K562 (cell line): ENCODE data around the gene TBX3. TPM values are rescaled to one million over a fixed set of nuclear protein-coding genes. Genes with fewer than 3 reads are reported as not detected.

ENCODE experiments used
- ATAC-seq: fragments of 200-7000 bp; cut with Tn5 transposase; 3 replicates; pipeline ENCODE4 v1.9.1; 2020; ENCODE audit warnings: moderate library complexity
- BruUV-seq: library from RNA; stranded (reverse); fragments of 400-500 nt; replicated peaks from 2 replicates; lab custom pipeline; 2021; lab: Mats Ljungman, UMichigan
- CTCF ChIA-PET: fragments of 300-600 bp; formaldehyde crosslinking; extraction: SDS; loops from one replicate; lab custom pipeline; 2021; ENCODE audit warnings: low intra/inter-chr PET ratio; lab: Yijun Ruan, JAX
- POLR2A ChIA-PET: fragments of 300-600, 350-650 bp; sonication (Branson Sonifier 250); formaldehyde crosslinking; extraction: SDS; loops from one replicate; lab custom pipeline; 2021; ENCODE audit warnings: antibody characterized with exemption, inconsistent platforms; lab: Yijun Ruan, JAX
- DNase-seq, 4 experiments: peaks; one replicate each; pipeline versions ENCODE4 v3.0.0 to v3.0.0-alpha.2; 2011 to 2018; ENCODE audit warnings: low spot score in 3 of 4, mixed read lengths in 3 of 4; ENCODE audit errors: extremely low read depth in 1 of 4
- FAIRE-seq: peaks from 2 replicates; lab custom pipeline; 2011; peaks lifted over from hg19 to GRCh38; lab: Jason Lieb, UNC
- H2AFZ ChIP-seq: 2 replicates; pipeline ENCODE4 v1.6.0; 2011; ENCODE audit warnings: low read depth, low read length, control low read depth, inconsistent platforms
- H3K27ac ChIP-seq: fragments of 200-600 bp; 3 replicates; pipeline ENCODE4 v1.8.0; 2011; ENCODE audit warnings: low read depth, mild to moderate bottlenecking, control low read depth, inconsistent platforms, low read length, moderate library complexity, mixed read lengths; ENCODE audit errors: extremely low read depth
- H3K27me3 ChIP-seq, 2 experiments: fragments of 300-600 bp in 1 of 2; 2 replicates in 1 of 2; 3 replicates in 1 of 2; pipeline versions ENCODE4 v1.6.0 to v1.8.0; 2011; ENCODE audit warnings: inconsistent platforms in 2 of 2, low read length in 2 of 2, mild to moderate bottlenecking in 1 of 2, mixed read lengths in 1 of 2, moderate library complexity in 1 of 2; ENCODE audit not compliant: control insufficient read depth in 2 of 2, insufficient read depth in 2 of 2
- H3K36me3 ChIP-seq: fragments of 300-600 bp; 3 replicates; pipeline ENCODE4 v1.8.0; 2011; ENCODE audit warnings: mild to moderate bottlenecking, low read length, inconsistent platforms; ENCODE audit not compliant: control insufficient read depth, insufficient read depth
- H3K4me1 ChIP-seq, 2 experiments: fragments of 200-600 bp in 1 of 2; replicated peaks in 1 of 2; 2 replicates in 1 of 2; 3 replicates in 1 of 2; pipeline versions ENCODE4 v1.5.1 to v1.8.0; 2011; ENCODE audit warnings: inconsistent platforms in 2 of 2, low read length in 2 of 2, mild to moderate bottlenecking in 1 of 2, mixed read lengths in 1 of 2, moderate library complexity in 1 of 2; ENCODE audit not compliant: control insufficient read depth in 2 of 2, insufficient read depth in 2 of 2
- H3K4me2 ChIP-seq: 2 replicates; pipeline ENCODE4 v1.6.1; 2011; ENCODE audit warnings: low read length, control low read depth, inconsistent platforms, mixed read lengths; ENCODE audit not compliant: insufficient read depth
- H3K4me3 ChIP-seq: fragments of 200-600 bp; sonication (generic), shearing (Covaris generic); 2 replicates; pipeline ENCODE4 v1.5.1; 2016; ENCODE audit warnings: control low read depth, inconsistent platforms
- H3K79me2 ChIP-seq: fragments of 200-600 bp; 3 replicates; pipeline ENCODE4 v1.8.0; 2011; ENCODE audit warnings: low read length, inconsistent platforms; ENCODE audit not compliant: control insufficient read depth, insufficient read depth
- H3K9ac ChIP-seq, 2 experiments: 2 replicates each; pipeline versions ENCODE4 v1.6.0 to v1.6.1; 2011; ENCODE audit warnings: low read depth in 2 of 2, low read length in 2 of 2, control low read depth in 1 of 2, inconsistent platforms in 1 of 2, mild to moderate bottlenecking in 1 of 2, mixed read lengths in 1 of 2; ENCODE audit not compliant: insufficient read depth in 1 of 2
- H3K9me1 ChIP-seq: one replicate; pipeline ENCODE4 v1.6.0; 2011; ENCODE audit warnings: inconsistent platforms, mild to moderate bottlenecking, low read length, moderate library complexity; ENCODE audit not compliant: control insufficient read depth, insufficient read depth
- H3K9me3 ChIP-seq: replicated peaks from 2 replicates; pipeline ENCODE4 v1.5.1; 2011; ENCODE audit warnings: low read depth, low read length, inconsistent platforms; ENCODE audit not compliant: control insufficient read depth, insufficient read depth
- H4K20me1 ChIP-seq: replicated peaks from 2 replicates; pipeline ENCODE4 v1.6.1; 2011; ENCODE audit warnings: low read length, inconsistent platforms, mixed read lengths; ENCODE audit not compliant: control insufficient read depth, insufficient read depth
- CBX1 ChIP-seq: sonication (generic); IDR thresholded peaks from 2 replicates; pipeline ENCODE4 v1.6.1; 2016; ENCODE audit warnings: antibody characterized with exemption, low read depth, mild to moderate bottlenecking
- RB1 ChIP-seq: fragments of 450-650 bp; IDR thresholded peaks from 2 replicates; pipeline ENCODE4 v1.6.1; 2017; ENCODE audit warnings: low read depth, mild to moderate bottlenecking
- XRCC4 ChIP-seq: IDR thresholded peaks from one replicate; pipeline ENCODE4 v1.6.1; 2011; ENCODE audit not compliant: insufficient read depth, insufficient read length; ENCODE audit errors: extremely low read depth
- YY1 ChIP-seq, 3 experiments: IDR thresholded peaks; 2 replicates each; pipeline ENCODE4 v1.6.1; 2011; ENCODE audit warnings: low read length in 2 of 3, mild to moderate bottlenecking in 2 of 3, moderate library complexity in 2 of 3, borderline replicate concordance in 1 of 3, control low read depth in 1 of 3, low read depth in 1 of 3; ENCODE audit not compliant: insufficient read depth in 3 of 3, insufficient replicate concordance in 2 of 3, control insufficient read depth in 1 of 3, insufficient read length in 1 of 3; ENCODE audit errors: extremely low read depth in 1 of 3
- WGBS: fragments of 100-300 bp; shearing (Covaris generic); methylation state at CpG from one replicate; pipeline ENCODE4 v1.1.6; 2016; ENCODE audit warnings: low coverage, mixed read lengths; ENCODE audit not compliant: insufficient coverage; ENCODE audit errors: missing lambda C conversion rate; 5-methylcytosine and 5-hydroxymethylcytosine counted together
- in situ Hi-C: fragments of 300-500 bp; cut with MboI; formaldehyde crosslinking; loops from 4 replicates; pipeline ENCODE4 v1.15.0; 2018; ENCODE audit warnings: inconsistent platforms, mixed read lengths
- intact Hi-C: fragments of 100-400 bp; cut with micrococcal nuclease; formaldehyde crosslinking; loops from 2 replicates; pipeline ENCODE4 v1.14.2; 2022
- polyA plus RNA-seq, 8 experiments: library from polyadenylated mRNA; depleted of rRNA in 4 of 8; stranded (reverse) in 5 of 8; unstranded in 3 of 8; fragments of >200 nt; fragmentation: Nextera tagmentation in 2 of 8; fragmentation: Illumina TruSeq in 1 of 8; extraction: Ambion mirVana in 2 of 8; extraction: Trizol in 1 of 8; gene quantifications; 2 replicates each; pipeline versions ENCODE4 v1.2.1 to v1.2.3, GENCODE V29; 2011 to 2014; ENCODE audit warnings: inconsistent platforms in 1 of 8, missing spikeins in 1 of 8
- total RNA-seq, 7 experiments: library from RNA; depleted of rRNA in 6 of 7; stranded (reverse); fragments of >200 nt in 6 of 7; fragmentation: Illumina TruSeq in 2 of 7; extraction: Trizol in 2 of 7; gene quantifications; 2 replicates each; pipeline versions ENCODE4 v1.2.1 to v1.2.3, GENCODE V29; 2011 to 2021; ENCODE audit warnings: low replicate concordance in 1 of 7
- TF ChIP-seq, protein P1 (sequence below): fragments of 450-650 bp; IDR thresholded peaks from one replicate; pipeline ENCODE4 v1.6.1; 2018; ENCODE audit warnings: mild to moderate bottlenecking, moderate library complexity; ENCODE audit not compliant: partially characterized antibody
- TF ChIP-seq, protein P2 (sequence below): IDR thresholded peaks from 3 replicates; pipeline ENCODE4 v1.6.1; 2011; ENCODE audit warnings: borderline replicate concordance, mild to moderate bottlenecking, moderate library complexity; ENCODE audit not compliant: insufficient read length; ENCODE audit errors: extremely low read depth

TBX3 gene
- total and polyA plus RNA-seq, 9 of the 15 experiments (the other 6 are each of a cell fraction or from before 2014, with no cell fraction given): 0.03 to 0.60 (median 0.19) TPM

DNA sequence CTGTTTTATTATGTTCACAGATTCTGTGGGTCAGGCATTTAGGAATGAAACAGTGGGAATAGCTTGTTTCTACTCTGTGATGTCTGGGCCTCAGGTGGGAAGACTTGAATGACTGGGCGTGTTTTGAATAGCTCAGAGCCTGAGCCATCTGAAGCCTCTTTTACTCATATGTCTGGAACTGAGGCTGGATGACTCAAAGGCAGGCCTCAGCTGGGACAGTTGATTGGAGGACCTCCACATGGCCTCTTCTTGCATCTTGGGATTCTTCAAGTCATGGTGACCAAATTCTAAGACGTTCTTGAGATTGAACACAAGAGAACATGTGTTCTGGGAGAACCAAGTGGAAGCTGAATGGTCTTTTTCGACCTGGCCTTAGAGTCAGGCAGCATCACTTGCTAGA is 45.8 kb upstream of the TBX3 start:
- no TSS peak for BruUV-seq
- in situ Hi-C loops (no loop called here), intact Hi-C loops (no loop called here)
- Histone ChIP-seq H3K9me1 (no peaks in the 10 kb centered on the region), H3K79me2 (no peaks in the 10 kb centered on the region), H3K9ac (no peak overlapping the region), H3K27me3 (peaks cover 1 to 13% of the 10 kb centered on the region in 2 experiments; a peak in 4 of 5 replicates), H3K4me2 (no peak overlapping the region), H3K4me3 (no peak overlapping the region), H3K4me1 (no peaks in the 10 kb centered on the region), H3K36me3 (no peaks in the 10 kb centered on the region), H3K9me3 (no peaks in the 10 kb centered on the region), H4K20me1 (no peaks in the 10 kb centered on the region), H3K27ac (no peak overlapping the region), H2AFZ (no peak overlapping the region)
- CTCF ChIA-PET: no interaction called here
- POLR2A ChIA-PET: interaction anchor here (1.1 kb wide), 1 partner anchor 9 kb away, joined by 3 read pairs; no protein-coding TSS in a partner anchor
- ATAC-seq (no peak), FAIRE-seq (no peak), DNase-seq (no peak)
- WGBS: 0% methylated on average over 3 of the region's 3 CpGs
- TF ChIP-seq RB1: no peak
- TF ChIP-seq, protein P1, sequence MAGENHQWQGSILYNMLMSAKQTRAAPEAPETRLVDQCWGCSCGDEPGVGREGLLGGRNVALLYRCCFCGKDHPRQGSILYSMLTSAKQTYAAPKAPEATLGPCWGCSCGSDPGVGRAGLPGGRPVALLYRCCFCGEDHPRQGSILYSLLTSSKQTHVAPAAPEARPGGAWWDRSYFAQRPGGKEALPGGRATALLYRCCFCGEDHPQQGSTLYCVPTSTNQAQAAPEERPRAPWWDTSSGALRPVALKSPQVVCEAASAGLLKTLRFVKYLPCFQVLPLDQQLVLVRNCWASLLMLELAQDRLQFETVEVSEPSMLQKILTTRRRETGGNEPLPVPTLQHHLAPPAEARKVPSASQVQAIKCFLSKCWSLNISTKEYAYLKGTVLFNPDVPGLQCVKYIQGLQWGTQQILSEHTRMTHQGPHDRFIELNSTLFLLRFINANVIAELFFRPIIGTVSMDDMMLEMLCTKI: no peak
- no peak for TF ChIP-seq YY1 (IDR thresholded peaks at IDR 0.05; ENCODE audit: borderline replicate concordance in 1 of 3, control insufficient read depth in 1 of 3, extremely low read depth in 1 of 3, insufficient read depth in 3 of 3, insufficient read length in 1 of 3, insufficient replicate concordance in 2 of 3, low read depth in 1 of 3, low read length in 2 of 3)
- TF ChIP-seq, protein P2, sequence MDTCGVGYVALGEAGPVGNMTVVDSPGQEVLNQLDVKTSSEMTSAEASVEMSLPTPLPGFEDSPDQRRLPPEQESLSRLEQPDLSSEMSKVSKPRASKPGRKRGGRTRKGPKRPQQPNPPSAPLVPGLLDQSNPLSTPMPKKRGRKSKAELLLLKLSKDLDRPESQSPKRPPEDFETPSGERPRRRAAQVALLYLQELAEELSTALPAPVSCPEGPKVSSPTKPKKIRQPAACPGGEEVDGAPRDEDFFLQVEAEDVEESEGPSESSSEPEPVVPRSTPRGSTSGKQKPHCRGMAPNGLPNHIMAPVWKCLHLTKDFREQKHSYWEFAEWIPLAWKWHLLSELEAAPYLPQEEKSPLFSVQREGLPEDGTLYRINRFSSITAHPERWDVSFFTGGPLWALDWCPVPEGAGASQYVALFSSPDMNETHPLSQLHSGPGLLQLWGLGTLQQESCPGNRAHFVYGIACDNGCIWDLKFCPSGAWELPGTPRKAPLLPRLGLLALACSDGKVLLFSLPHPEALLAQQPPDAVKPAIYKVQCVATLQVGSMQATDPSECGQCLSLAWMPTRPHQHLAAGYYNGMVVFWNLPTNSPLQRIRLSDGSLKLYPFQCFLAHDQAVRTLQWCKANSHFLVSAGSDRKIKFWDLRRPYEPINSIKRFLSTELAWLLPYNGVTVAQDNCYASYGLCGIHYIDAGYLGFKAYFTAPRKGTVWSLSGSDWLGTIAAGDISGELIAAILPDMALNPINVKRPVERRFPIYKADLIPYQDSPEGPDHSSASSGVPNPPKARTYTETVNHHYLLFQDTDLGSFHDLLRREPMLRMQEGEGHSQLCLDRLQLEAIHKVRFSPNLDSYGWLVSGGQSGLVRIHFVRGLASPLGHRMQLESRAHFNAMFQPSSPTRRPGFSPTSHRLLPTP: no peak
- no peak for TF ChIP-seq XRCC4
- TF ChIP-seq CBX1: no peak
